ENCODE results near the gene CHMP6.
"Not testable (repeated sequence)": the region's sequence is repeated elsewhere in the genome, so short reads cannot be mapped to it uniquely, and the experiment has no call there.

CHMP6 gene

DNA sequence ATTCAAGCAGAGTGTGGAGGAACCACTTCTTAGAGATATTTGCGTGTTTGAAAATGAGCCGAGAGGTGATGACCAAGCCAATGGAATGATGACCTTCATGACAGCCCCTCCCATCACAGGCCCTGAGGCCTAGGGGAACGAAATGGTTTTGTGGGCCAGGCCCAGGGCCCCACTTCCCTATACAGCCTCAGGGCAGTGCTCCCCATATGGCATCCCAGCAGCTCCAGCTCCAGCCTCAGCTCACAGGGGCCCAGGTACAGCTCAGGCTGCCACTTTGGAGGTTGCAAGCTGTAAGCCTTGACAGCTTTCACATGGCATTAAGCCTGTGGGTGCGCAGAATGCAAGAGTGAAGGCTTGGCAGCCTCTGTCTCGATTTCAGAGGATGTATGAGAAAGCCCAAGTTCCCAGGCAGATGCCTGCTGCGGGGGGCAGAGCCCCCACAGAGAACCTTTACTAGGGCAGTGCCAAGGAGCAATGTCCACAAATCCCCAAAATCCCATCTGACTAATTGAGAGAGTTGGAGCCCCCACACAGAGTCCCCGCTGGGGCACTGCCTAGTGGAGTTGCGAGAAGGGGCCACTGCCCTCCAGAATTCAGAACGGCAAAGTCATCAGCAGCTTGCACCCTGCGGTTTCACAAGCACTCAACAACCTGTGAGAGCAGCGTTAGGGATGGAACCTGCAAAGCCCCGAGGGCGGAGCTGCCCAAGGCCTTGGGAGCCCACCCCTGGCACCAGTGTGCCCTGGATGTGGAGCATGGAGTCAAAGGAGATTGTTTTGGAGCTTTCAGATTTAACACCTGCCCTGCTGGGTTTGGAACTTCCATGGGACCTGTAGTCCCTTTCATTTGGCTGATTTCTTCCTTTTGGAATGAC, 21.2 kb downstream of the CHMP6 start:
- no peak for DNase-seq (ENCODE audit: low spot score)

GRCh38 chr17:81013642-81014041, 22.0 kb downstream of the CHMP6 start:
- DNase-seq (ENCODE audit: low spot score) = no peak

DNA sequence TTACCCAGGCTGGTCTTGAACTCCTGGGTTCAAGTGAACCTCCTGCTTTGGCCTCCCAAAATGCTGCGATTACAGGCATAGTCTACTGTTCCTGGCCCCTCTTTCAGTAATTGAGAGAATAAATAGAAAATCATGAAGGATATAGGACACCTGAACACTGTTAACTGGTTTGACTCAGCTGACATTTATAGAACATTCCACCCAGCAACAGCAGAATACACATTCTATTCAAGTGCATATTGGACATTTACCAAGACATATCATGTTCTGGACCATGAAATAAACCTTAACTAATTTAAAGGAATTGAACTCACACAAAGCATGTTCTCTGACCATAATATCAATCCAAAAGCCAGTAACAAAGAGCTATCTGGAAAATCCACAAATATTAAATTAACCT, 23.5 kb downstream of the CHMP6 start:
- DNase-seq (ENCODE audit: low spot score) = no peak

- no peak for DNase-seq (ENCODE audit: low spot score)
These were observed 24.9 kb downstream of the CHMP6 start for GRCh38 chr17:81016575-81016974.

DNA sequence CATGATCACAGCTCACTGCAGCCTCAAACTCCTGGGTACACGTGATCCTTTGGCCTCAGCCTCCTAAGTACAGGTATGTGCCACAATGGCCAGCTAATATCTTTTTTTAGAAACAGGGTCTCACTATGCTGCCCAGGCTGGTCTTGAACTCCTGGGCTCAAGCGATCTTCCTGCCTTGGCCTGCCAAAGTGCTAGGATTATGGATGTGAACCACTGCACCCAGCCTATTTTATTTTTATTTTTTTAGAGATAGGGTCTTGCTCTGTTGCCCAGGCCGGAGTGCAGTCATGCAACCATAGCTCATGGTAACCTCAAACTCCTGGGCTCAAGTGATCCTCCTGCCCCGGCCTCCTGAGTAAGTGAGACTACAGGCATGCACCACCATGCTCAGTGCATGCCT, 25.7 kb downstream of the CHMP6 start:
- not testable (repeated sequence) for DNase-seq (ENCODE audit: low spot score)

GRCh38 chr17:81018044-81018802, 26.6 kb downstream of the CHMP6 start:
- no peak for DNase-seq (ENCODE audit: low spot score)

GRCh38 chr17:81019563-81020442, 28.2 kb downstream of the CHMP6 start:
- no peak for DNase-seq (ENCODE audit: low spot score)

- no peak for DNase-seq (ENCODE audit: low spot score)
These were observed 28.8 kb downstream of the CHMP6 start for GRCh38 chr17:81020443-81020766.

GRCh38 chr17:81020767-81021497, 29.3 kb downstream of the CHMP6 start:
- DNase-seq (ENCODE audit: low spot score) = peak; percentile 84

DNA sequence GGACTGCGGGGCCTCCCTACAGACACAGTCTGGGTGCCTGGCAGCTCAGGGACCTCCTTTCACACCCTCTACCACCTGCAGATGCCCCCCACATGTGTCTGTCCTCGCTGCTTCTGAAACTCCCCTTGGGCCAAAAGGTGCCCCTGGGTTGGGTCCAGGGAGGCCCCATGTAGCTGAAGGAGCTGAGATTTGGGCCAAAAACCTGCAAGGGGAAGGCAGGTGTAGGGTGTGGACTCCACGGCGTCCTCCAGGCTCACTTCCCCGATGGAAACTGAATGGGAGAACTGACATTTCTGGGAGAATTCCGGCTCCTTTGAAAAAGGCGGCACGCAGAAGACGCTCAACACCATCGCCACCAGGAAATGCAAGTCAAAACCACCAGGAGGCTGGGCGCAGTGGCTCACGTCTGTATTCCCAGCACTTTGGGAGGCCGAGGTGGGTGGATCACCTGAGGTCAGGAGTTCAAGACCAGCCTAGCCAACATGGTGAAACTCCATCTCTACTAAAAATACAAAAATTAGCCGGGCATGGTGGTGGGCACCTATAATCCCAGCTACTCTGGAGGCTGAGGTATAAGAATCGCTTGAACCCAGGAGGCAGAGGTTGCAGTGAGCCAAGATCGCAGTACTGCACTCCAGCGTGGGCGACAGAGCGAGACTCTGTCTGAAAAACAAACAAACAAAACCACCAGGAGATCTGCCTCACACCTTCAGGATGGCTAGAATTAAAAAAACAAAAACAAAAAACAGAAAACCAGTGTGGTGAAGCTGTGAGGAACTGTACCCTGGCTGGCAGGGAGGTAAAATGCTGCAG, 30.1 kb downstream of the CHMP6 start:
- DNase-seq (ENCODE audit: low spot score) = no peak

GRCh38 chr17:81022344-81022676, 30.7 kb downstream of the CHMP6 start:
- no peak for DNase-seq (ENCODE audit: low spot score)

DNA sequence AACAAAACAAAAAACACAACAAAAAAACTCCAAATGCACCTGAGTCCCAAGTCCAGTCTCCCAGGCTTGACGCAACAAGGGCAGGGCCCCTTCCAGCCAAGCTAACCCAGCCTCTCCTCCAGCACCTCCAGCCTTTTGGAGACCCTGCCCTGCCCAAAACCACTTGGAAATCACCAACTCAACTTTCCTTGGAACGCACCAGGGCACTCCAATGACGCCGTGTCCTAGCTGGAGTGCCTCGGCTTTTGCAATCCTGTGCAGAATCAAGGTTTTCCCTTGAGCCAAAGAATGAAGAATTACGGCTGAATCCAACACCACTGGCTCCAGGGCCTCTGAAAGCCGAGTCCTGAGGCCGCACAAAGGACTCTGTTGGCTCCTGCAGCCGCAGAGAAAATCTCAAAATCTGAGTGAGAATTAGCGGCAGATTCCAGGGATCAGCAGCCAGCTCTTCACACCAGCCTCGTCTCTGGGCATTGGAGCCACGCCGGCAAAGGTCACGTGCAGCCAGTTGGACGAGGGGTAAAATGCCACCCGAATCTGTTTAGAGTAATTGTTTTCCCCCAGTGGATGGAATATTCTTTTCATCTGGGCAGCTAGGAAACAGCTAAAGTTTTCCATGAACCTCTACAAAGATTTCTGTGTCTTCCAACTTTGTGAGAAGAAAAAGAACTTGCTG, 33.6 kb downstream of the CHMP6 start:
- DNase-seq (ENCODE audit: low spot score) = no peak

- no peak for DNase-seq (ENCODE audit: low spot score)
These were observed 34.1 kb downstream of the CHMP6 start for GRCh38 chr17:81025741-81026129.

DNA sequence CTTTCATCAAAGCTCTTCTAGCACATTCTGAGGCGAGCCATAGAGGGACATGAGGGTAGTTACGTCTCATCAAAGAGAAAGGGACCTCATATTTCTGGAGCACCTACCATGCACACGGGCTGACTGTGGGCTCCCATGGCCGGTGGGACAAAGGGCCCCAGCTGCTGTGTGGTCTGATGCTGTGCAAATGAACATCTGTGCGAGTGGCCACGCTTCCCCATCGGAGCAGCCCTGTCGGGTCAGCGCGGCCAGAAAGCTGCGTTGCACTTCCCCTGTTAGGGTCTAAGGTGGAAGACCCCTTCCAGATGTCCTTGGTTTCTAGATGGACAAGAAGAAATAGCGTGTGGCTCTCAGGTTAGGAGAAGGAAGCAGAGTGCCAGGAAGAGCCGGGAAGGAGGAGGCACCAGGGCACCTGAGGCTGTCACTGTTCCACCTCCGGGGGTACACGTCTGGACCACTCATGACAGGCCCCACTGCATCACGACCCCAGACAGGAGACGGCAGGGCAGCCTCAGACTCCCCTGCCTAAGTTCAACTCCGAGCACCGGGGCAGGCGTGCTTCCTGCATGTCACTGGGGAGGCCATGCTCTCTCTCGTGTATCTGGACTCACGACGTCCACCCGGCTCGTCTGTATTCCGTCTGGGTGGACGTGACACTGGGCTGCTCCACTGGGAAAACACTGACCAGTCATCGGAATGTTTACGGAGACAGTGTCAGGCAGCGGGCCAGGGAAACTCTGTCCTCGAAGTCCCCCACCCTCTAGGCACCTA, 34.8 kb downstream of the CHMP6 start:
- DNase-seq (ENCODE audit: low spot score) = no peak

DNA sequence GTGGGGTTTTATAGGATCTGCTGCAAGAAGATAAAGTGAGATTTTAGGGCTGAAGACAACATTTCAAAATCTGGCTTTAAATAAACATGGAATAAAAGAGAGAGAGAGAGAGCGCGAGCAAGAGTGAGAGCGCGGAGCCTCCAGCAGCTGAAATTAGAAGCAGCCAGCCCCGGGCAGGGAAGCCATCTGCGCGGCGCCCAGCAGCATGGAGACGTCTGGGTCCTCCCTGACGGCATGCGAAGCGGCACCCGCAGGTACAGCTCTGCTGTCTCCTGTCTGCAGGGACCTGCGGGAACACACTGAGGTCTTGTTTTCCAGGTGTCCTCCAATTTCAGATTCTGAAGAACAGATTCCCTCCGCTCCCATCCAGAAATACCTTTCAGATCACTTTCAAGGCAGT, 35.4 kb downstream of the CHMP6 start:
- no peak for DNase-seq (ENCODE audit: low spot score)

- no peak for DNase-seq (ENCODE audit: low spot score)
These were observed 36.2 kb downstream of the CHMP6 start for GRCh38 chr17:81027591-81028505.

GRCh38 chr17:81028506-81028858, 36.8 kb downstream of the CHMP6 start:
- DNase-seq (ENCODE audit: low spot score) = no peak

- no peak for DNase-seq (ENCODE audit: low spot score)
These were observed 38.2 kb downstream of the CHMP6 start for GRCh38 chr17:81029859-81030258.

DNA sequence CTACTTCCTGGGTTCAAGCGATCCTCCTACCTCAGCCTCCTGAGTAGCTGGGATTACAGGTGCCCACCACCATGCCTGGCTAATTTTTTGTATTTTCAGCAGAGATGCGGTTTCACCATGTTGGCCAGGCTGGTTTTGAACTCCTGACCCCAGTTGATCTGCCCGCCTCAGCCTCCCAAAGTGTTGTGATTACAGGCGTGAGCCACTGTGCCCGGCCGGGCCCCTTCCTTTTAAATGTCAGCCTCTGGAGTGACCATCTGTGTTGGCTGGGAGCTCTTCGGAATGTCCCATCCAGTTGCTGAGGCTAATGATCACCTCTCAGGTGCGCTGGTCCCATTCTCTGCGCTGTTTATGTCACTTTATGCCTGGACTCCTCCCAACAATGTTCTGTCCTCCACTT, 38.7 kb downstream of the CHMP6 start:
- DNase-seq (ENCODE audit: low spot score) = not testable (repeated sequence)
